Measurements from ENCODE around the gene GPR26.

Gene GPR26

GRCh38 chr10:123741711-123742110 lies 75.6 kb downstream of the GPR26 start:
- TF ChIP-seq FOXM1 (IDR thresholded peaks at IDR 0.05; ENCODE audit: borderline replicate concordance) (no peak), ARNT (IDR thresholded peaks at IDR 0.05) (no peak), SUZ12 (IDR thresholded peaks at IDR 0.05) (no peak), L3MBTL2 (conservative IDR thresholded peaks at IDR 0.05) (no peak), ELF4 (IDR thresholded peaks at IDR 0.05) (no peak), LEF1 (IDR thresholded peaks at IDR 0.05; ENCODE audit: borderline replicate concordance) (no peak)
- ChIA-PET POLR2A (no interaction called here), CTCF (no interaction called here)
- DNase-seq (ENCODE audit: extremely low spot score), result no peak

GRCh38 chr10:123742751-123743440 lies 76.7 kb downstream of the GPR26 start:
- ChIA-PET CTCF (no interaction called here), POLR2A (no interaction called here)
- no peak for DNase-seq (ENCODE audit: extremely low spot score)
- TF ChIP-seq ELF4 (IDR thresholded peaks at IDR 0.05) (no peak), SP1 (IDR thresholded peaks at IDR 0.05) (no peak), TARDBP (IDR thresholded peaks at IDR 0.05) (no peak)

GRCh38 chr10:123743441-123744223 lies 77.5 kb downstream of the GPR26 start:
- ChIA-PET POLR2A (no interaction called here), CTCF (no interaction called here)
- no peak for TF ChIP-seq FOXA1 (IDR thresholded peaks at IDR 0.05)
- no peak for TF ChIP-seq FOXK2 (IDR thresholded peaks at IDR 0.05)
- no peak for TF ChIP-seq ZNF384 (IDR thresholded peaks at IDR 0.05)
- no peak for TF ChIP-seq HDGF (IDR thresholded peaks at IDR 0.05; ENCODE audit: borderline replicate concordance)
- no peak for TF ChIP-seq TARDBP (IDR thresholded peaks at IDR 0.05)
- no peak for TF ChIP-seq FOXM1 (IDR thresholded peaks at IDR 0.05; ENCODE audit: borderline replicate concordance)
- no peak for TF ChIP-seq SUZ12 (IDR thresholded peaks at IDR 0.05)
- TF ChIP-seq PKNOX1 (IDR thresholded peaks at IDR 0.05), result no peak
- no peak for TF ChIP-seq CTBP1 (IDR thresholded peaks at IDR 0.05; ENCODE audit: borderline replicate concordance)
- no peak for TF ChIP-seq SP1 (IDR thresholded peaks at IDR 0.05)
- no peak for TF ChIP-seq BHLHE40 (IDR thresholded peaks at IDR 0.05; ENCODE audit: borderline replicate concordance)
- TF ChIP-seq L3MBTL2 (conservative IDR thresholded peaks at IDR 0.05), result no peak
- no peak for TF ChIP-seq NFRKB (IDR thresholded peaks at IDR 0.05)
- TF ChIP-seq ARNT (IDR thresholded peaks at IDR 0.05), result no peak
- no peak for TF ChIP-seq ELF4 (IDR thresholded peaks at IDR 0.05)
- DNase-seq (ENCODE audit: extremely low spot score), result no peak

- ChIA-PET POLR2A (no interaction called here), CTCF (no interaction called here)
- TF ChIP-seq ARNT (IDR thresholded peaks at IDR 0.05) (no peak), HDGF (IDR thresholded peaks at IDR 0.05; ENCODE audit: borderline replicate concordance) (no peak), ELF4 (IDR thresholded peaks at IDR 0.05) (no peak), BHLHE40 (IDR thresholded peaks at IDR 0.05; ENCODE audit: borderline replicate concordance) (no peak), PKNOX1 (IDR thresholded peaks at IDR 0.05) (no peak), FOXK2 (IDR thresholded peaks at IDR 0.05) (no peak), ZNF384 (IDR thresholded peaks at IDR 0.05) (no peak), SUZ12 (IDR thresholded peaks at IDR 0.05) (no peak), TARDBP (IDR thresholded peaks at IDR 0.05) (no peak), FOXM1 (IDR thresholded peaks at IDR 0.05; ENCODE audit: borderline replicate concordance) (no peak), FOXA1 (IDR thresholded peaks at IDR 0.05) (no peak), L3MBTL2 (conservative IDR thresholded peaks at IDR 0.05) (no peak), CTBP1 (IDR thresholded peaks at IDR 0.05; ENCODE audit: borderline replicate concordance) (no peak), NFRKB (IDR thresholded peaks at IDR 0.05) (no peak), SP1 (IDR thresholded peaks at IDR 0.05) (no peak), LEF1 (IDR thresholded peaks at IDR 0.05; ENCODE audit: borderline replicate concordance) (no peak)
- DNase-seq (ENCODE audit: extremely low spot score), result no peak
Observed at GRCh38 chr10:123744224-123744536, 78.0 kb downstream of the GPR26 start.
